Bone marrow (tissue), 2 donors: ENCODE measurements around the gene TAAR9.
"Not testable (repeated sequence)": the region's sequence is repeated elsewhere in the genome, so short reads cannot be mapped to it uniquely, and the experiment has no call there.

Source experiments
- DNase-seq, 2 donors: peaks; one replicate each; lab custom pipeline; 2025; lab: John Stamatoyannopoulos, UW

The TAAR9 gene

GRCh38 chr6:132515386-132515785, 22.7 kb upstream of the TAAR9 start:
- DNase-seq, result no peak

GRCh38 chr6:132520953-132521352, 17.1 kb upstream of the TAAR9 start:
- DNase-seq, result no peak

- no peak for DNase-seq
These were observed 13.4 kb upstream of the TAAR9 start for GRCh38 chr6:132524646-132525045.

- no peak for DNase-seq
These were observed 12.2 kb upstream of the TAAR9 start for GRCh38 chr6:132525866-132526265.

- DNase-seq, result no peak
These were observed 11.6 kb upstream of the TAAR9 start for GRCh38 chr6:132526461-132526860.

GRCh38 chr6:132527791-132528190, 10.3 kb upstream of the TAAR9 start:
- DNase-seq, result no peak

GRCh38 chr6:132530293-132530974, 7.6 kb upstream of the TAAR9 start:
- peak in 1 of 2 donors; percentile 54 for DNase-seq

GRCh38 chr6:132534546-132534945, 3.5 kb upstream of the TAAR9 start:
- DNase-seq, result not testable (repeated sequence)

- DNase-seq, result no peak
These were observed 932 bp upstream of the TAAR9 start for GRCh38 chr6:132537145-132537544.

GRCh38 chr6:132544826-132545225, 6.7 kb downstream of the TAAR9 start:
- DNase-seq, result no peak

GRCh38 chr6:132548746-132549463, 10.8 kb downstream of the TAAR9 start:
- no peak for DNase-seq

- no peak for DNase-seq
These were observed 13.1 kb downstream of the TAAR9 start for GRCh38 chr6:132551214-132551613.

- no peak for DNase-seq
These were observed 14.3 kb downstream of the TAAR9 start, which contains the start of gene TAAR8 for GRCh38 chr6:132552372-132552771. TAAR8 (plus strand) TSS chr6:132552672; CDS start chr6:132552693, 21 bp downstream.

GRCh38 chr6:132560087-132560486, 22.0 kb downstream of the TAAR9 start:
- DNase-seq, result not testable (repeated sequence)

- no peak for DNase-seq
These were observed 28.3 kb downstream of the TAAR9 start for GRCh38 chr6:132566404-132566803.

- DNase-seq, result no peak
These were observed 29.5 kb downstream of the TAAR9 start for GRCh38 chr6:132567566-132567965.

GRCh38 chr6:132568611-132569010, 30.5 kb downstream of the TAAR9 start:
- no peak for DNase-seq

- DNase-seq, result no peak
These were observed 31.1 kb downstream of the TAAR9 start for GRCh38 chr6:132569170-132569569.

- no peak for DNase-seq
These were observed 32.2 kb downstream of the TAAR9 start, which contains the start of gene TAAR6 for GRCh38 chr6:132570221-132570777. TAAR6 (plus strand) TSS chr6:132570322; CDS start chr6:132570322, 0 bp downstream.

- no peak for DNase-seq
These were observed 33.7 kb downstream of the TAAR9 start for GRCh38 chr6:132571774-132572173.

GRCh38 chr6:132584698-132585097, 46.6 kb downstream of the TAAR9 start:
- no peak for DNase-seq

GRCh38 chr6:132587424-132587823, 49.3 kb downstream of the TAAR9 start:
- DNase-seq, result no peak
